Activated CD4-positive, alpha-beta T cell treated with anti-CD3 and anti-CD28 coated beads, Interleukin-2, amount 50 U/mL, for 4 hours (primary cell): Measurements from ENCODE around the gene TMEM272.
"Not testable (repeated sequence)": the region's sequence is repeated elsewhere in the genome, so short reads cannot be mapped to it uniquely, and the experiment has no call there.

ENCODE experiments used
- DNase-seq, 2 experiments: peaks; one replicate each; pipeline ENCODE4 v3.0.0-alpha.2; 2020

Gene TMEM272

GRCh38 chr13:51824712-51825111 is 20.3 kb downstream of the TMEM272 start:
- not testable (repeated sequence) for DNase-seq

- DNase-seq: no peak
Observed at GRCh38 chr13:51823863-51824262, 21.1 kb downstream of the TMEM272 start.

- DNase-seq: no peak
Observed at GRCh38 chr13:51823359-51823758, 21.6 kb downstream of the TMEM272 start.

GRCh38 chr13:51822106-51822815 is 22.7 kb downstream of the TMEM272 start:
- no peak for DNase-seq

- DNase-seq: no peak
Observed at GRCh38 chr13:51821606-51822005, 23.4 kb downstream of the TMEM272 start.

- DNase-seq: no peak
Observed at GRCh38 chr13:51820016-51820597, 24.9 kb downstream of the TMEM272 start.

GRCh38 chr13:51819544-51819943 is 25.4 kb downstream of the TMEM272 start:
- DNase-seq: no peak

GRCh38 chr13:51818781-51819511 is 26.0 kb downstream of the TMEM272 start:
- DNase-seq: peak; percentile 31 to 44

- no peak for DNase-seq
Observed at GRCh38 chr13:51818276-51818675, 26.7 kb downstream of the TMEM272 start.

GRCh38 chr13:51817717-51818116 is 27.3 kb downstream of the TMEM272 start:
- no peak for DNase-seq

GRCh38 chr13:51816604-51817249 is 28.2 kb downstream of the TMEM272 start:
- no peak for DNase-seq

GRCh38 chr13:51815848-51816247 is 29.1 kb downstream of the TMEM272 start:
- no peak for DNase-seq

- peak; percentile 68 to 73 for DNase-seq
Observed at GRCh38 chr13:51814825-51815650, 29.9 kb downstream of the TMEM272 start.

- no peak for DNase-seq
Observed at GRCh38 chr13:51814071-51814470, 30.9 kb downstream of the TMEM272 start.

GRCh38 chr13:51811920-51812451 is 33.0 kb downstream of the TMEM272 start:
- no peak for DNase-seq

- DNase-seq: no peak
Observed at GRCh38 chr13:51811046-51811445, 33.9 kb downstream of the TMEM272 start.

- DNase-seq: no peak
Observed at GRCh38 chr13:51808811-51809210, 36.2 kb downstream of the TMEM272 start.

GRCh38 chr13:51807041-51807440 is 37.9 kb downstream of the TMEM272 start:
- DNase-seq: no peak

- DNase-seq: no peak
Observed at GRCh38 chr13:51806566-51806965, 38.4 kb downstream of the TMEM272 start.

- no peak for DNase-seq
Observed at GRCh38 chr13:51805925-51806324, 39.1 kb downstream of the TMEM272 start.

- no peak for DNase-seq
Observed at GRCh38 chr13:51805313-51805712, 39.7 kb downstream of the TMEM272 start.
